Rectal smooth muscle tissue (tissue), 1 donor: ENCODE data around the gene EGFLAM.

ENCODE experiments used
- H3K27ac ChIP-seq: one replicate; pipeline ENCODE4 v1.7.0; 2013; ENCODE audit warnings: low read depth, low read length, inconsistent platforms
- H3K27me3 ChIP-seq: one replicate; pipeline ENCODE4 v1.7.0; 2013; ENCODE audit warnings: low read length; ENCODE audit not compliant: control insufficient read depth, insufficient read depth
- H3K36me3 ChIP-seq: one replicate; pipeline ENCODE4 v1.7.0; 2013; ENCODE audit warnings: low read length; ENCODE audit not compliant: control insufficient read depth, insufficient read depth
- H3K4me1 ChIP-seq: one replicate; pipeline ENCODE4 v1.7.0; 2013; ENCODE audit warnings: low read length; ENCODE audit not compliant: control insufficient read depth, insufficient read depth
- H3K4me3 ChIP-seq: one replicate; pipeline ENCODE4 v1.7.0; 2013; ENCODE audit warnings: low read length
- H3K9ac ChIP-seq: one replicate; pipeline ENCODE4 v1.7.0; 2013; ENCODE audit warnings: low read length

The EGFLAM gene

GRCh38 chr5:38494175-38494574 lies 235.8 kb downstream of the EGFLAM start:
- Histone ChIP-seq H3K9ac (no peak overlapping the region), H3K4me1 (no peaks in the 10 kb centered on the region), H3K36me3 (no peaks in the 10 kb centered on the region), H3K27me3 (no peaks in the 10 kb centered on the region), H3K4me3 (no peak overlapping the region), H3K27ac (no peak overlapping the region)

GRCh38 chr5:38494763-38495162 lies 236.4 kb downstream of the EGFLAM start:
- Histone ChIP-seq H3K27me3 (no peaks in the 10 kb centered on the region), H3K27ac (no peak overlapping the region), H3K36me3 (no peaks in the 10 kb centered on the region), H3K9ac (no peak overlapping the region), H3K4me1 (no peaks in the 10 kb centered on the region), H3K4me3 (no peak overlapping the region)

GRCh38 chr5:38497946-38498345 lies 239.6 kb downstream of the EGFLAM start:
- Histone ChIP-seq H3K9ac (no peak overlapping the region), H3K36me3 (no peaks in the 10 kb centered on the region), H3K4me3 (no peak overlapping the region), H3K27ac (no peak overlapping the region), H3K27me3 (no peaks in the 10 kb centered on the region), H3K4me1 (no peaks in the 10 kb centered on the region)

GRCh38 chr5:38500573-38501260 lies 242.4 kb downstream of the EGFLAM start:
- no peaks in the 10 kb centered on the region for H3K27me3 ChIP-seq
- H3K27ac ChIP-seq = no peak overlapping the region
- H3K4me3 ChIP-seq = no peak overlapping the region
- peaks cover 2% of the 10 kb centered on the region for H3K36me3 ChIP-seq
- H3K9ac ChIP-seq = no peak overlapping the region
- H3K4me1 ChIP-seq = no peaks in the 10 kb centered on the region

- no peak overlapping the region for H3K27ac ChIP-seq
- H3K27me3 ChIP-seq = no peaks in the 10 kb centered on the region
Observed at GRCh38 chr5:38506302-38506701, 247.9 kb downstream of the EGFLAM start.

GRCh38 chr5:38509185-38509584 lies 250.8 kb downstream of the EGFLAM start:
- Histone ChIP-seq H3K36me3 (peaks cover 2% of the 10 kb centered on the region), H3K27ac (no peak overlapping the region), H3K4me3 (no peak overlapping the region), H3K4me1 (no peaks in the 10 kb centered on the region), H3K27me3 (no peaks in the 10 kb centered on the region), H3K9ac (no peak overlapping the region)

More at GRCh38 chr5:38506302-38506701, 247.9 kb downstream of the EGFLAM start:
- no peaks in the 10 kb centered on the region for H3K4me1 ChIP-seq
- no peak overlapping the region for H3K9ac ChIP-seq
- no peak overlapping the region for H3K4me3 ChIP-seq
- peaks cover 2% of the 10 kb centered on the region for H3K36me3 ChIP-seq
